Ovary (tissue), 3 donors: Measurements from ENCODE around the gene METRNL.

Experiments used
- POLR2A ChIP-seq: fragments of 450-650 bp; IDR thresholded peaks from one replicate; pipeline ENCODE4 v1.6.1; 2017; ENCODE audit warnings: antibody characterized with exemption, mild to moderate bottlenecking, moderate library complexity
- TF ChIP-seq, protein P1 (sequence below), 3 donors: fragments of 450-650 bp in 2 of 3; fragments of 200-600 bp in 1 of 3; IDR thresholded peaks; one replicate each; pipeline versions ENCODE4 v1.5.1 to v1.8.0; 2016 to 2022; ENCODE audit warnings: antibody characterized with exemption in 3 of 3, mild to moderate bottlenecking in 1 of 3
- donor health status: DM: no; HTN: no; CAD: no.

- TF ChIP-seq, protein P1, sequence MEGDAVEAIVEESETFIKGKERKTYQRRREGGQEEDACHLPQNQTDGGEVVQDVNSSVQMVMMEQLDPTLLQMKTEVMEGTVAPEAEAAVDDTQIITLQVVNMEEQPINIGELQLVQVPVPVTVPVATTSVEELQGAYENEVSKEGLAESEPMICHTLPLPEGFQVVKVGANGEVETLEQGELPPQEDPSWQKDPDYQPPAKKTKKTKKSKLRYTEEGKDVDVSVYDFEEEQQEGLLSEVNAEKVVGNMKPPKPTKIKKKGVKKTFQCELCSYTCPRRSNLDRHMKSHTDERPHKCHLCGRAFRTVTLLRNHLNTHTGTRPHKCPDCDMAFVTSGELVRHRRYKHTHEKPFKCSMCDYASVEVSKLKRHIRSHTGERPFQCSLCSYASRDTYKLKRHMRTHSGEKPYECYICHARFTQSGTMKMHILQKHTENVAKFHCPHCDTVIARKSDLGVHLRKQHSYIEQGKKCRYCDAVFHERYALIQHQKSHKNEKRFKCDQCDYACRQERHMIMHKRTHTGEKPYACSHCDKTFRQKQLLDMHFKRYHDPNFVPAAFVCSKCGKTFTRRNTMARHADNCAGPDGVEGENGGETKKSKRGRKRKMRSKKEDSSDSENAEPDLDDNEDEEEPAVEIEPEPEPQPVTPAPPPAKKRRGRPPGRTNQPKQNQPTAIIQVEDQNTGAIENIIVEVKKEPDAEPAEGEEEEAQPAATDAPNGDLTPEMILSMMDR (IDR thresholded peaks at IDR 0.05) = no peak
- no peak for TF ChIP-seq POLR2A
Measured at GRCh38 chr17:83034525-83034924, 44.9 kb upstream of the METRNL start.
